ENCODE results near the gene ATP2B1.

ATP2B1 gene

GRCh38 chr12:89649139-89649538 is 59.5 kb downstream of the ATP2B1 start:
- no peak for DNase-seq (ENCODE audit: extremely low read depth, insufficient read length)
- Histone ChIP-seq H3K36me3 (ENCODE audit: control insufficient read depth, insufficient read depth, low read length) (peaks cover 3% of the 10 kb centered on the region), H3K27me3 (replicated peaks; ENCODE audit: control insufficient read depth, insufficient read depth, low read length) (no peaks in the 10 kb centered on the region), H3K4me3 (replicated peaks; ENCODE audit: low read depth, low read length) (no peak overlapping the region)
- TF ChIP-seq, protein P1, sequence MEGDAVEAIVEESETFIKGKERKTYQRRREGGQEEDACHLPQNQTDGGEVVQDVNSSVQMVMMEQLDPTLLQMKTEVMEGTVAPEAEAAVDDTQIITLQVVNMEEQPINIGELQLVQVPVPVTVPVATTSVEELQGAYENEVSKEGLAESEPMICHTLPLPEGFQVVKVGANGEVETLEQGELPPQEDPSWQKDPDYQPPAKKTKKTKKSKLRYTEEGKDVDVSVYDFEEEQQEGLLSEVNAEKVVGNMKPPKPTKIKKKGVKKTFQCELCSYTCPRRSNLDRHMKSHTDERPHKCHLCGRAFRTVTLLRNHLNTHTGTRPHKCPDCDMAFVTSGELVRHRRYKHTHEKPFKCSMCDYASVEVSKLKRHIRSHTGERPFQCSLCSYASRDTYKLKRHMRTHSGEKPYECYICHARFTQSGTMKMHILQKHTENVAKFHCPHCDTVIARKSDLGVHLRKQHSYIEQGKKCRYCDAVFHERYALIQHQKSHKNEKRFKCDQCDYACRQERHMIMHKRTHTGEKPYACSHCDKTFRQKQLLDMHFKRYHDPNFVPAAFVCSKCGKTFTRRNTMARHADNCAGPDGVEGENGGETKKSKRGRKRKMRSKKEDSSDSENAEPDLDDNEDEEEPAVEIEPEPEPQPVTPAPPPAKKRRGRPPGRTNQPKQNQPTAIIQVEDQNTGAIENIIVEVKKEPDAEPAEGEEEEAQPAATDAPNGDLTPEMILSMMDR (IDR thresholded peaks at IDR 0.05; ENCODE audit: insufficient read depth, low read length, poor library complexity, severe bottlenecking) = no peak

- DNase-seq (ENCODE audit: extremely low read depth, insufficient read length) = no peak
- peaks cover 3% of the 10 kb centered on the region for H3K36me3 ChIP-seq (ENCODE audit: control insufficient read depth, insufficient read depth, low read length)
- TF ChIP-seq, protein P1 (IDR thresholded peaks at IDR 0.05; ENCODE audit: insufficient read depth, low read length, poor library complexity, severe bottlenecking) = no peak
Observed at GRCh38 chr12:89648211-89648930, 60.3 kb downstream of the ATP2B1 start.

DNA sequence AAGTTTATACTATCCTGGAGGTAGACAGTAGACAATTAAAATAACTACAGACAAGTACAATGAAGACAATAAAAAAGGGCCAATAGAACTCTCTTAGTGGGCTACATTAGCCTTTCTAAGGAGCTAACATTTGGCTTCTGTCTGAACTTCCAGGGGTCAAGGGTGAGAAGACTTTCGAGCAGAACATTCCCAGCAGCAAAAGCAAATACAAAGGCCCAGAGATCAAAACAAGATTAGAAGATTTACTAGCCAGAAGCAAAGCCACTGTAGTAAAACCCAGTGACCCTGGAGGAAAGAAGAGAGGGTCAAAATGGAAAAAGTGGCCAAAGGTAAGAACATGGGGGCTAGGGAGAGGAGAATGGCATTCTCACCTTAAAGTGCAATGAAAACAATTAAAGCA is 63.2 kb downstream of the ATP2B1 start:
- no peak for DNase-seq (ENCODE audit: extremely low read depth, insufficient read length)
- Histone ChIP-seq H3K27me3 (replicated peaks; ENCODE audit: control insufficient read depth, insufficient read depth, low read length) (no peaks in the 10 kb centered on the region), H3K4me3 (replicated peaks; ENCODE audit: low read depth, low read length) (no peak overlapping the region), H3K36me3 (ENCODE audit: control insufficient read depth, insufficient read depth, low read length) (peaks cover 1% of the 10 kb centered on the region)
- TF ChIP-seq, protein P1 (IDR thresholded peaks at IDR 0.05; ENCODE audit: insufficient read depth, low read length, poor library complexity, severe bottlenecking) = no peak

More at GRCh38 chr12:89648211-89648930, 60.3 kb downstream of the ATP2B1 start:
- no peak overlapping the region for H3K4me3 ChIP-seq (replicated peaks; ENCODE audit: low read depth, low read length)
- H3K27me3 ChIP-seq (replicated peaks; ENCODE audit: control insufficient read depth, insufficient read depth, low read length) = no peaks in the 10 kb centered on the region

- Histone ChIP-seq H3K4me3 (replicated peaks; ENCODE audit: low read depth, low read length) (no peak overlapping the region), H3K27me3 (replicated peaks; ENCODE audit: control insufficient read depth, insufficient read depth, low read length) (no peaks in the 10 kb centered on the region), H3K36me3 (ENCODE audit: control insufficient read depth, insufficient read depth, low read length) (no peaks in the 10 kb centered on the region)
- DNase-seq (ENCODE audit: extremely low read depth, insufficient read length) = no peak
- TF ChIP-seq, protein P1 (IDR thresholded peaks at IDR 0.05; ENCODE audit: insufficient read depth, low read length, poor library complexity, severe bottlenecking) = no peak
Observed at GRCh38 chr12:89642959-89643358, 65.7 kb downstream of the ATP2B1 start.

- DNase-seq (ENCODE audit: extremely low read depth, insufficient read length) = no peak
Observed at GRCh38 chr12:89636776-89637160, 71.9 kb downstream of the ATP2B1 start.

More at GRCh38 chr12:89636776-89637160, 71.9 kb downstream of the ATP2B1 start:
- no peak overlapping the region for H3K4me3 ChIP-seq (replicated peaks; ENCODE audit: low read depth, low read length)
- TF ChIP-seq, protein P1 (IDR thresholded peaks at IDR 0.05; ENCODE audit: insufficient read depth, low read length, poor library complexity, severe bottlenecking) = no peak
- no peaks in the 10 kb centered on the region for H3K27me3 ChIP-seq (replicated peaks; ENCODE audit: control insufficient read depth, insufficient read depth, low read length)
- no peaks in the 10 kb centered on the region; the same call in 1 of the 2 replicates for H3K36me3 ChIP-seq (ENCODE audit: control insufficient read depth, insufficient read depth, low read length)
